IPS DF 4.7 (cell line): ENCODE results near the gene SPRY4.
"Not testable (repeated sequence)": the region's sequence is repeated elsewhere in the genome, so short reads cannot be mapped to it uniquely, and the experiment has no call there.

ENCODE experiments used
- DNase-seq: peaks from one replicate; pipeline ENCODE4 v3.0.0-alpha.2; 2013; ENCODE audit warnings: low spot score; ENCODE audit errors: extremely low read depth

Gene SPRY4

GRCh38 chr5:142324871-142325724 is at the start of gene SPRY4:
SPRY4 (minus strand) TSS chr5:142325021; CDS start chr5:142315108, 9,913 bp downstream.
- peak; percentile 79 for DNase-seq

GRCh38 chr5:142368529-142368928 is 43.7 kb upstream of the SPRY4 start:
- no peak for DNase-seq

GRCh38 chr5:142366007-142366406 is 41.2 kb upstream of the SPRY4 start:
- no peak for DNase-seq

- DNase-seq = no peak
Observed at GRCh38 chr5:142364251-142365145, 39.7 kb upstream of the SPRY4 start.

GRCh38 chr5:142363619-142363963 is 38.8 kb upstream of the SPRY4 start:
- DNase-seq = no peak

GRCh38 chr5:142362193-142362592 is 37.4 kb upstream of the SPRY4 start:
- DNase-seq = not testable (repeated sequence)

GRCh38 chr5:142360607-142361120 is 35.8 kb upstream of the SPRY4 start:
- no peak for DNase-seq

GRCh38 chr5:142360051-142360498 is 35.3 kb upstream of the SPRY4 start:
- DNase-seq = no peak

- no peak for DNase-seq
Observed at GRCh38 chr5:142358648-142359047, 33.8 kb upstream of the SPRY4 start.

GRCh38 chr5:142358121-142358520 is 33.3 kb upstream of the SPRY4 start:
- no peak for DNase-seq

- DNase-seq = no peak
Observed at GRCh38 chr5:142357469-142358090, 32.8 kb upstream of the SPRY4 start.

GRCh38 chr5:142356716-142357468 is 32.1 kb upstream of the SPRY4 start:
- DNase-seq = peak; percentile 66

- no peak for DNase-seq
Observed at GRCh38 chr5:142356349-142356715, 31.5 kb upstream of the SPRY4 start.

- no peak for DNase-seq
Observed at GRCh38 chr5:142353071-142353472, 28.3 kb upstream of the SPRY4 start.

GRCh38 chr5:142350021-142350420 is 25.2 kb upstream of the SPRY4 start:
- DNase-seq = no peak

- DNase-seq = no peak
Observed at GRCh38 chr5:142346706-142347105, 21.9 kb upstream of the SPRY4 start.

GRCh38 chr5:142344915-142345314 is 20.1 kb upstream of the SPRY4 start:
- not testable (repeated sequence) for DNase-seq

GRCh38 chr5:142343531-142343930 is 18.7 kb upstream of the SPRY4 start:
- no peak for DNase-seq

GRCh38 chr5:142342128-142342981 is 17.5 kb upstream of the SPRY4 start:
- DNase-seq = no peak

GRCh38 chr5:142339781-142340180 is 15.0 kb upstream of the SPRY4 start:
- DNase-seq = no peak
